Activated naive CD8-positive, alpha-beta T cell treated with anti-CD3 and anti-CD28 coated beads, Interleukin-2, amount 50 U/mL, for 16 hours (primary cell): ENCODE results near the gene SPIRE2.
"Not testable (repeated sequence)": the region's sequence is repeated elsewhere in the genome, so short reads cannot be mapped to it uniquely, and the experiment has no call there.

Experiments used
- DNase-seq: peaks from one replicate; pipeline ENCODE4 v3.0.0-alpha.2; 2020; ENCODE audit warnings: low read depth, low spot score

Gene SPIRE2

GRCh38 chr16:89834813-89835363 lies 6.6 kb downstream of the SPIRE2 start:
- not testable (repeated sequence) for DNase-seq

DNA sequence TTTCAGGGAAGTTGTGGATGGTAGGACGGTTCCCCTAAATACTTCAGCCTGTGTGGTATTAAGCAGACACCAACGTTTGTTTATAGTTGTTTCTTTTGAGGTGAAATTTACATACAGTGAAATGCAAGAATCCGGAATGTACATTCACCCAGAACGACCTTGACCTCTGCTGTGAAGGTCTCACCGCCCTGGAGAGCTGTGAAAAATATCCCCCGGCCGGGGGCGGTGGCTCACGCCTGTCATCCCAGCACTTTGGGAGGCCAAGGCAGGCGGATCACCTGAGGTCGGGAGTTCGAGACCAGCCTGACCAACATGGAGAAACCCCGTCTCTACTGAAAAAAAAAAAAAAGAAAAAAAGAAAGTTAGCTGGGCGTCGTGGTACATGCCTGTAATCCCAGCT lies 8.2 kb downstream of the SPIRE2 start:
- DNase-seq = not testable (repeated sequence)

GRCh38 chr16:89837014-89837546 lies 8.8 kb downstream of the SPIRE2 start:
- DNase-seq = no peak

- DNase-seq = no peak
Observed at GRCh38 chr16:89841275-89841674, 13.0 kb downstream of the SPIRE2 start.

DNA sequence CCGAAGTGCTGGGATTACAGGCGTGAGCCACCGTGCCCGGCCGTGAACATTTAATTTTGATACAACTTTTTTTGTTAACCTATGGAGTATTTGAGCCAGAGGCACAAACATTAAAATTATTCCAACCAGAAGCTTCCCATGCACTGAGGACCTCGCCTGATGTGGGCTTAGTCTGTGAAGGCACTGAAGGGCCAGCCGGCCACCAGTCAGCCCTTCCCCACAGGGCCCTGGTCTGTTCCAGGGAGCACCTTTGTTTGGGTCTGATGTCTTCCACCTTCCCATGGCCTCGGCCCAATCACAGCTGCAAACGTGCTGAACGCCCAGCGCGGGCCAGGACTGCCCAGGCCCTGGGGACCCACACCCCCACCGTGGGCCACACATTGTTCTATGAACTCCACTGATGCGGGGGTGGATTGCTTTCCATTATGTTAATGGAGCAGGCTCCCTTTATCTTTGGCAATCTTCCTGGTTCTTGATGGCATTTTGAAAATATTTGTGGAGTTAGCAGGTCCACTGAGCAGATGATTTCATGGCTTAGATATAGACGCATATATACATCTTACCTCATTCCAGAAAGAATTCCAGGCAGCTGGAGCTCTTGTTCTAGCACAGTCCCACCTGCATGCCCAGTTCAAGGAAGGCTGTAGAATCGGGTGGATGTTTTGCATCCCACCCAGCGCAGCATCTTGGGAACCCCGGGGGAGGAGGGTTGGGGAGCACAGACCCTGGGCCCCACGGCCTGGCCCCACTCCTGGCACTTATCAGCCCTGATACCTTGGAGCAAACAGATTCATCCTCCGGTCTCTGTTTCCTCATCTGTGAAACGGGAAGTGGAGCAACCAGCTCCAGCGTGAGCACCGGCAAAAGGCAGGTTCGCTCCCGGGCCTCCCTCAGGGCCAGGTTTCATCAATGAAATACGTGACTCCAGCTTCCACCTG lies 14.5 kb downstream of the SPIRE2 start:
- no peak for DNase-seq

DNA sequence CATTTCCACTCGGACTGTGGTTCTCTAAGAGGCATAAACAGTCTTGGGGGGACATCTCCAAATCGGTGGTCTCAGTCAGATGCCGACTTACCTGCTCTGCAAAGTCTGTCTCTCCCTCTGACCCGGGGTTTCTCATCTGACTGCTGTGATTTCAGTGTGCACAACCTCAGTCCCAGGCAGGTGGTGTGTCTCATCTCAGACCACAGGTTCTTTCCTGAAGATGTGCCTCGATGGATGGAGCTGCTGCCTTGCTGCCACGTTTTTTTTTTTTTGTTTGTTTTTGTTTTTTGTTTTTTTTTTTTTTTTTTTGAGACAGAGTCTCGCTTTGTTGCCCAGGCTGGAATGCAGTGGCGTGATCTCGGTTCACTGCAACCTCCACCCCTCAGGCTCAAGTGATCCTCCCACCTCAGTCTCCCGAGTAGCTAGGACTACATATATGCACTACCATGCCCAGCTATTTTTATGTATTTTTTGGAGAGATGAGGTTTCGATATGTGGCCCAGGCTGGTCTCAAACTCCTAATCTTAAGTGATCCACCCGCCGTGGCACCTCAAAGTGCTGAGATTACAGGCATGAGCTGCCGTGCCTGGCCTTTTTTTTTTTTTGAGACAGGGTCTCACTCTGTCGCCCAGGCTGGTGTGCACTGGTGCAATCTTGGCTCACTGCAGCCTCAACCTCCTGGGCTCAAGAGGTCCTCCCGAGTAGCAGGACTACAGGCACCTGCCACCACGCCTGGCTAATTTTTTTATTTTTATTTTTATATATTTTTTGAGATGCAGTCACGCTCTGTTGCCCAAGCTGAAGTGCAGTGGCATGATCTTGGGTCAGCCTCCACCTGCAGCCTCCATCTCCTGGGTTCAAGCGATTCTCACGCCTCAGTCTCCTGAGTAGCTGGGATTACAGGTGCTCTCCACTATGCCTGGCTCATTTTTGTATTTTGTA lies 15.4 kb downstream of the SPIRE2 start:
- DNase-seq = no peak

DNA sequence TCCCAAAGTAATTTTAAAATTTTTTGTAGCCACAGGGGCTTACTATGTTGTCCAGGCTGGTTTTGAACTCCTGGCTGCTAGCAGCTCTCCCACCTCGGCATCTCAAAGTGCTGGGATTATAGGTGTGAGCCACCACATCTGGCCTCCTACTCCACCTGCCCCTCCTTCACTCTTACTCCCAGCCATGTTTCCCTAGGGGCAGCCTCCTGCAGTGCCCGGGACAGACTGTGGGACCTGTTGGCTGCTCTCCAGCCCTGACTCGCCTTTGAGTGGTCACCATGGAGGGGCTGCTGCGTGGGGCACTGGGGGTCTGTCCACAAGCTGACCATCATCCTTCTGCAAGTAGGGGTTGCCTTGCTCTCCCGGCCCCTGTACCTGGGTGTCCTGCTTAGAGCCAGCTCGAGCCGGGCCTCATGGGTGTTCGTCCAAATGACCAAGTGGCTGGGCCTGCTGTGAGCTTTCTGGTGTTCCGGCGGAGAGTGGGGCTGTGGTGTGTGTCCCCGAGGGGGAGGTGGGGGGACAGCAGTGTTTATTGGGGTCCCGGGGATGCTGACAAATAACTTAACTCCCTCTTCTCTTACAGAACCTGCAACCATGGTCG lies 16.6 kb downstream of the SPIRE2 start:
- DNase-seq = no peak

DNA sequence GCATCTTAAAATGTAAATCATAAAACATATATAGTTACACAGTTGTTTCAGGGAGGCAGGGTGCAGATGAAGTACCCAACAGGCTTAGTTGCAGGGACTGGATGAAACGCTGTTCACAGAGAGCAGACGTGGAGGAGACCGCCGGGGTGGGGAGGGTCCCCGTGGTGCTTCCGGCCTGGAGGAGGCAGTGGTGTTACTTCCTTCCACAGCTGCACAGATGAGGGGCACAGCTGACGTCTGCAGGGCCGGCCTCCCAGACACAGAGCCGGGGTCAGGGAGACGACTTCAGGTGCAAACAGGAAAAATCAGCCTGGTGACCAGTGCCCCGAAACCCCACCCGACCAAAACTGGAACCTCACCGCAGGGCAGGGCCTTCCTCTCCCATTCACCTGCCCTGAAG lies 17.1 kb downstream of the SPIRE2 start:
- no peak for DNase-seq

- DNase-seq = no peak
Observed at GRCh38 chr16:89847051-89847939, 19.0 kb downstream of the SPIRE2 start.

GRCh38 chr16:89847940-89848297 lies 19.6 kb downstream of the SPIRE2 start:
- no peak for DNase-seq

GRCh38 chr16:89848974-89849373 lies 20.7 kb downstream of the SPIRE2 start:
- no peak for DNase-seq

DNA sequence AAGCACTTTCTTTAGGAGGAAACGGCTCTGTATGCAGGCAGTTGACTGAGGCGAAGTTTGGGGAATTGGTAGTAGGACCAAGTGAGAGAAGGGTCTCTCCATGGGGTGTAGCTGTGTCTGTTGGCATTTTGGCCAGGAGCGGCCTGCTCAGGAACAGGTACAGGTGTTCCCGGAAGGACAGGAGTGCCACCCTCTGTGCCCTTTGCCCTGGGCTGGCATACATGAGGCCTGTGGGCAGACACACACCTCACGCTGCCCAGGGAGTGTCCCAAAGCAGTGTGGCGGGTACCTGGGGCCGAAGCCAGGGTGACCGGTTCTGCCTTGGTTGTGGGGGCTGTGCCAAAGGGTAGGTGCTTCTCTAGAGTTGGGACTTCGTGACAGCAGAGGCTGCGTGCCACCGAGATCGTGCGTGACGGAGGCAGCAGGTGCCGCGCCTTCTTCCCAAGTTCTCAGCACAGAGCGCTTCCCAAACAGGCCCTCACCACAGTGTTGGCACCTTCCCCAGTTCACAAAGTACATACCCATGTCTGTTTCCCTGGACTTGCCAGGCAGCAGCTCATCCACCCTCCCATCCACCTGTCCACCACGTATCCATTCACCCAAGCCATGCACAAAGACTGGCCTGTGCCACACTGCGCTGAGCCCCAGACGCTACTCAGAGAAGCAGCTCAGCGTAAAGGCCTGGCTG lies 25.2 kb downstream of the SPIRE2 start:
- no peak for DNase-seq

- no peak for DNase-seq
Observed at GRCh38 chr16:89855301-89855945, 27.1 kb downstream of the SPIRE2 start.

- DNase-seq = no peak
Observed at GRCh38 chr16:89855986-89856385, 27.7 kb downstream of the SPIRE2 start.

- DNase-seq = no peak
Observed at GRCh38 chr16:89858973-89859614, 30.8 kb downstream of the SPIRE2 start.

DNA sequence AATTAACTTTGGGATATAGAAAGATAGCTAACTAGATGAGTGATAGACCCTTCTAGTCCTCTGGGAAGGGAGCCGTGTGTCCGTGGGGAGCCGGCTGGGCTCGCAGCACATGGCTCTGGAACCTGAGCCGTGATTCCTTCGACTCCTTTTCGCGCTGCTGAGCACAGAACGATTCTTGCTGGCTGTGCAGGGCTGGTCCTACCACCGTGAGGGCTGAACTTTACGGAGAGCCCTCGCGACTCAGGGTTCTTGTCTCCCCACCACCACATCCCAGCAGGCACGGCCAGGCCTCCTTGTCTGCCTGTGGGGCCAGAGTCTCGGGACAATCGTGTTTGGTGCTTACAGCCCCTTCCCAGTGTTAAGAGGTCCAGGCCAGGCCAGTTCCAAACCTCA lies 31.3 kb downstream of the SPIRE2 start:
- DNase-seq = no peak

DNA sequence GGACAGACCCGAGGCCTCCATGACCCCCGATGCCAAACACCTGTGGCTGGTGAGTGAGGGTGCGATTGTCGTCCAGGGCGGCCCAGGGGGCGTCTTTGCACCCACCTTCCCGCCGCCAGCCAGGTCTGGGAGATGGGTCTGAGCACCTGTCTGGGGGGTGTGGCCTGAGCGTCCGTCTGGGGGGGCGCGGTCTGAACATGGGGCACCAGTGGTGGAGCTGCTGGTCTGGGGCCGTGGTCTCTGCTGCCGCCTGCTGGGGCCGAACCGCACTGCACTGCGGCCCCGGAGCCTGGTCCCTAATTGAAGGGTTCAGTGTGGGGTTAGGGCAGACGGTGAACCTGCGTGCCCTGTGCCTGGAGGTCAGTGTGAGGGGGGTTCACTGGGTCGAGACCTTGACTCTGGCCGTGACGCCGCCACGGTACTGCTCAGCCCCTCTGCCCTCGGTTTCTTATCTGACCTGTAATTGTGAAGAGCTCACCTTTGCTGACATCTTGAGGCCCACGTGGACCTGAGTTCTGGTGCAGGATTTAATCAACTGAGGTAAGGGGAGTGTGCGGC lies 32.6 kb downstream of the SPIRE2 start:
- peak; percentile 55 for DNase-seq

DNA sequence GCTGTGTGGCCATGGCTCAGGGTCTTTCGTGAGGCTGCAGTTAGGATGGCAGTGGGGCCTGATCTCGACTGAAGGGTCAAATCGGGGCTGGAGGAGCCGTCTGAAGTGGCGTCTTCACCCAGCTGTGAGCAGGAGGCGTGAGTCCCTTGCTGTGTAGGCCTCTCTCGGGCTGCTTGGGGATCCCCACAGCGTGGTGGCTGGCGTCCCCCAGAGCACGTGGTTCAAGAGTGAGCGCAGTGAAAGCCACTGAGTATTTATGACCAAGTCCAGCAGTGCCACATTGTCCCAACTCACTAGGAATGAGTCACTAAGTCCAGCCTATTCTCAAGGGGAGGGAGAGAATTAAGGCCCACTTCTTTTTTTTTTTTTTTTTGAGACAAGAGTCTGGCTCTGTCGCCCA lies 33.4 kb downstream of the SPIRE2 start:
- no peak for DNase-seq

DNA sequence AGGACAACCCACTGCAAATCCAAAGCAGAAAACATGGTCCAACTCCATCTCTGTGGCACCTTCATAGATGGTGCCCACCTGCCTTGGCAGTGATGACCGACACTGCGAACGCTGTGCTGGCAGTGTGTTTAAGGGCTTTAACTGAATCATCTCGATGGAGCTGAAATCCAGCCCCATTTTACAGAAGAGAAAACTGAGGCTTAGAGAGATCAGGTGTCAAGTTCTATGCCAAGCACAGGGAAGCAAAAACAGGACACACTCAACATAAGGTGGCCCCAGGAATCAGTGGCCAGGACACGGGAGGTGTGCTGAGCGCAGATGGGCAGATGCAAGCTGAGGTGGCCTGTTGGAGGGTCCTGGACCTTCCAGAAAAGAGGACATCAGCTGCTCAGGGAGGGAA lies 34.5 kb downstream of the SPIRE2 start:
- no peak for DNase-seq
